ENCODE data around the gene PCDH17. TPM values are rescaled to one million over a fixed set of nuclear protein-coding genes. Genes with fewer than 3 reads are reported as not detected.

Gene PCDH17
- total and polyA plus RNA-seq, 2 donors (not counting 1 experiment from before 2014, with no cell fraction given) = not detected

GRCh38 chr13:57633950-57634838, 2.6 kb downstream of the PCDH17 start:
- TF ChIP-seq EZH2 (IDR thresholded peaks at IDR 0.05; ENCODE audit: borderline replicate concordance, insufficient read depth, low read depth, low read length, poor library complexity, severe bottlenecking) = no peak
- TF ChIP-seq, protein P1, sequence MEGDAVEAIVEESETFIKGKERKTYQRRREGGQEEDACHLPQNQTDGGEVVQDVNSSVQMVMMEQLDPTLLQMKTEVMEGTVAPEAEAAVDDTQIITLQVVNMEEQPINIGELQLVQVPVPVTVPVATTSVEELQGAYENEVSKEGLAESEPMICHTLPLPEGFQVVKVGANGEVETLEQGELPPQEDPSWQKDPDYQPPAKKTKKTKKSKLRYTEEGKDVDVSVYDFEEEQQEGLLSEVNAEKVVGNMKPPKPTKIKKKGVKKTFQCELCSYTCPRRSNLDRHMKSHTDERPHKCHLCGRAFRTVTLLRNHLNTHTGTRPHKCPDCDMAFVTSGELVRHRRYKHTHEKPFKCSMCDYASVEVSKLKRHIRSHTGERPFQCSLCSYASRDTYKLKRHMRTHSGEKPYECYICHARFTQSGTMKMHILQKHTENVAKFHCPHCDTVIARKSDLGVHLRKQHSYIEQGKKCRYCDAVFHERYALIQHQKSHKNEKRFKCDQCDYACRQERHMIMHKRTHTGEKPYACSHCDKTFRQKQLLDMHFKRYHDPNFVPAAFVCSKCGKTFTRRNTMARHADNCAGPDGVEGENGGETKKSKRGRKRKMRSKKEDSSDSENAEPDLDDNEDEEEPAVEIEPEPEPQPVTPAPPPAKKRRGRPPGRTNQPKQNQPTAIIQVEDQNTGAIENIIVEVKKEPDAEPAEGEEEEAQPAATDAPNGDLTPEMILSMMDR (IDR thresholded peaks at IDR 0.05) = no peak
- Mint-ChIP-seq H3K9me3 (ENCODE audit: insufficient read depth) (no peaks in the 10 kb centered on the region), H3K4me1 (peaks cover 30% of the 10 kb centered on the region), H3K4me3 (no peak overlapping the region), H3K27ac (no peak overlapping the region), H3K27me3 (peaks cover 28% of the 10 kb centered on the region)
- DNase-seq (peak; percentile 7), ATAC-seq (ENCODE audit: low read depth) (no peak)
- H3K79me2 ChIP-seq (ENCODE audit: control insufficient read depth, insufficient read depth, low read length) = no peaks in the 10 kb centered on the region
- H3K36me3 ChIP-seq (replicated peaks in 1 of 2; ENCODE audit: control extremely low read depth in 1 of 2, control insufficient read depth in 1 of 2, extremely low read depth in 1 of 2, insufficient read depth in 2 of 2, low read length in 1 of 2) = no peaks in the 10 kb centered on the region
- ChIA-PET CTCF (no interaction called here), POLR2A (no interaction called here)
- H3K9ac ChIP-seq (ENCODE audit: low read length) = no peak overlapping the region
- H3K9me3 ChIP-seq (ENCODE audit: control extremely low read depth in 1 of 3, control insufficient read depth in 2 of 3, insufficient read depth in 1 of 3, low read length in 2 of 3) = peaks cover 0 to 46% (median 0%) of the 10 kb centered on the region in 3 donors
- 15% methylated on average over 75 of the region's 78 CpGs for WGBS (ENCODE audit: insufficient coverage)
- no peak overlapping the region for H3K27ac ChIP-seq (ENCODE audit: low read length in 2 of 2)
- no peak overlapping the region for H3K4me2 ChIP-seq (replicated peaks; ENCODE audit: low read depth, low read length, poor library complexity, severe bottlenecking)
- peak overlapping the region; percentile 33 for H2AFZ ChIP-seq (ENCODE audit: insufficient read depth, low read depth, low read length, poor library complexity, severe bottlenecking)
- intact Hi-C loops (cut with micrococcal nuclease) = no loop called here
- peaks cover 32 to 42% of the 10 kb centered on the region in 2 donors for H3K4me1 ChIP-seq (ENCODE audit: control insufficient read depth in 2 of 2, insufficient read depth in 2 of 2, low read length in 2 of 2)
- no peaks in the 10 kb centered on the region for H4K20me1 ChIP-seq (ENCODE audit: control insufficient read depth, insufficient read depth, low read length, poor library complexity, severe bottlenecking)
- H3K4me3 ChIP-seq (ENCODE audit: control extremely low read depth in 1 of 5, extremely low read depth in 1 of 5, insufficient read depth in 1 of 5, low read depth in 2 of 5, low read length in 4 of 5) = no peak overlapping the region
- H3K27me3 ChIP-seq (replicated peaks in 1 of 4; ENCODE audit: control extremely low read depth in 1 of 4, control insufficient read depth in 3 of 4, insufficient read depth in 4 of 4, low read length in 3 of 4) = peaks cover 0 to 55% (median 30%) of the 10 kb centered on the region in 4 experiments

DNA sequence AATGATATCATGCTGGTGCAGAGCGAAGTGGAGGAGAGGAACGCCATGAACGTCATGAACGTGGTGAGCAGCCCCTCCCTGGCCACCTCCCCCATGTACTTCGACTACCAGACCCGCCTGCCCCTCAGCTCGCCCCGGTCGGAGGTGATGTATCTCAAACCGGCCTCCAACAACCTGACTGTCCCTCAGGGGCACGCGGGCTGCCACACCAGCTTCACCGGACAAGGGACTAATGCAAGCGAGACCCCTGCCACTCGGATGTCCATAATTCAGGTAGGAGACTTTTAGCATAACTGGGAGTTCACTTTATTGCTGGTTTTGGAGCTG, 3.3 kb downstream of the PCDH17 start:
- H4K20me1 ChIP-seq (ENCODE audit: control insufficient read depth, insufficient read depth, low read length, poor library complexity, severe bottlenecking) = no peaks in the 10 kb centered on the region
- Mint-ChIP-seq H3K4me3 (no peak overlapping the region), H3K27ac (no peak overlapping the region), H3K4me1 (peaks cover 24% of the 10 kb centered on the region), H3K27me3 (peaks cover 25% of the 10 kb centered on the region), H3K9me3 (ENCODE audit: insufficient read depth) (no peaks in the 10 kb centered on the region)
- H3K9ac ChIP-seq (ENCODE audit: low read length) = no peak overlapping the region
- ChIA-PET CTCF (no interaction called here), POLR2A (no interaction called here)
- ATAC-seq (ENCODE audit: low read depth) = no peak
- peaks cover 26 to 36% of the 10 kb centered on the region in 2 donors for H3K4me1 ChIP-seq (ENCODE audit: control insufficient read depth in 2 of 2, insufficient read depth in 2 of 2, low read length in 2 of 2)
- no peak overlapping the region for H3K4me3 ChIP-seq (ENCODE audit: control extremely low read depth in 1 of 5, extremely low read depth in 1 of 5, insufficient read depth in 1 of 5, low read depth in 2 of 5, low read length in 4 of 5)
- no peak overlapping the region for H3K4me2 ChIP-seq (replicated peaks; ENCODE audit: low read depth, low read length, poor library complexity, severe bottlenecking)
- no peaks in the 10 kb centered on the region for H3K79me2 ChIP-seq (ENCODE audit: control insufficient read depth, insufficient read depth, low read length)
- H3K36me3 ChIP-seq (replicated peaks in 1 of 2; ENCODE audit: control extremely low read depth in 1 of 2, control insufficient read depth in 1 of 2, extremely low read depth in 1 of 2, insufficient read depth in 2 of 2, low read length in 1 of 2) = no peaks in the 10 kb centered on the region
- peak; percentile 1 for DNase-seq
- intact Hi-C loops (cut with micrococcal nuclease) = no loop called here
- H3K27me3 ChIP-seq (replicated peaks in 1 of 4; ENCODE audit: control extremely low read depth in 1 of 4, control insufficient read depth in 3 of 4, insufficient read depth in 4 of 4, low read length in 3 of 4) = peaks cover 0 to 49% (median 26%) of the 10 kb centered on the region in 4 experiments
- TF ChIP-seq, protein P1 (IDR thresholded peaks at IDR 0.05) = no peak
- TF ChIP-seq EZH2 (IDR thresholded peaks at IDR 0.05; ENCODE audit: borderline replicate concordance, insufficient read depth, low read depth, low read length, poor library complexity, severe bottlenecking) = no peak
- H3K9me3 ChIP-seq (ENCODE audit: control extremely low read depth in 1 of 3, control insufficient read depth in 2 of 3, insufficient read depth in 1 of 3, low read length in 2 of 3) = peaks cover 0 to 40% (median 0%) of the 10 kb centered on the region in 3 donors
- 22% methylated on average over 7 of the region's 15 CpGs for WGBS (ENCODE audit: insufficient coverage)
- H2AFZ ChIP-seq (ENCODE audit: insufficient read depth, low read depth, low read length, poor library complexity, severe bottlenecking) = peak overlapping the region; percentile 22
- H3K27ac ChIP-seq (ENCODE audit: low read length in 2 of 2) = no peak overlapping the region

All from B cell (primary cell).